Measurements from ENCODE around the gene LRRC27. TPM values are rescaled to one million over a fixed set of nuclear protein-coding genes. Genes with fewer than 3 reads are reported as not detected.

Gene LRRC27
- 1 to 10 TPM; 4.8 to 5.3 TPM for total RNA-seq

- no peaks in the 10 kb centered on the region for H3K9me3 Mint-ChIP-seq
- peak within 1 kb of the TSS; percentile 98 for H3K27ac Mint-ChIP-seq
- DNase-seq (peak; percentile 99), ATAC-seq (replicated peaks in 1 of 2) (peak; percentile 92)
- H3K4me3 Mint-ChIP-seq, result peak within 1 kb of the TSS; percentile 90 to 98
- peaks cover 13 to 22% of the 10 kb centered on the region in 2 donors for H3K36me3 Mint-ChIP-seq (ENCODE audit: insufficient read depth in 2 of 2)
- H3K4me1 Mint-ChIP-seq (ENCODE audit: low read depth), result peaks cover 65% of the 10 kb centered on the region
- H3K27me3 Mint-ChIP-seq (ENCODE audit: low read depth), result no peaks in the 10 kb centered on the region
Measured at GRCh38 chr10:132331601-132332432, at the start of gene LRRC27. LRRC27 (plus strand) TSS chr10:132332193; CDS start chr10:132333525, 1,332 bp downstream.

- Mint-ChIP-seq H3K27me3 (ENCODE audit: low read depth) (no peaks in the 10 kb centered on the region), H3K36me3 (ENCODE audit: insufficient read depth in 2 of 2) (peaks cover 0 to 1% of the 10 kb centered on the region in 2 donors), H3K27ac (no peak overlapping the region), H3K9me3 (peaks cover 0 to 3% of the 10 kb centered on the region in 2 donors), H3K4me1 (ENCODE audit: low read depth) (peaks cover 6% of the 10 kb centered on the region), H3K4me3 (no peak overlapping the region)
- DNase-seq (no peak), ATAC-seq (replicated peaks in 1 of 2) (no peak)
Measured at GRCh38 chr10:132282667-132283603, 49.1 kb upstream of the LRRC27 start.

GRCh38 chr10:132283604-132284382, 48.2 kb upstream of the LRRC27 start:
- peaks cover 0 to 3% of the 10 kb centered on the region in 2 donors for H3K9me3 Mint-ChIP-seq
- H3K4me1 Mint-ChIP-seq (ENCODE audit: low read depth), result peaks cover 6% of the 10 kb centered on the region
- no peak for DNase-seq
- H3K27me3 Mint-ChIP-seq (ENCODE audit: low read depth), result no peaks in the 10 kb centered on the region
- peaks cover 0 to 1% of the 10 kb centered on the region in 2 donors for H3K36me3 Mint-ChIP-seq (ENCODE audit: insufficient read depth in 2 of 2)
- no peak overlapping the region for H3K4me3 Mint-ChIP-seq
- no peak overlapping the region for H3K27ac Mint-ChIP-seq
- ATAC-seq (replicated peaks in 1 of 2), result no peak

GRCh38 chr10:132289439-132289838, 42.6 kb upstream of the LRRC27 start:
- Mint-ChIP-seq H3K27me3 (ENCODE audit: low read depth) (no peaks in the 10 kb centered on the region), H3K36me3 (ENCODE audit: insufficient read depth in 2 of 2) (no peaks in the 10 kb centered on the region), H3K9me3 (no peaks in the 10 kb centered on the region), H3K4me1 (ENCODE audit: low read depth) (no peaks in the 10 kb centered on the region), H3K4me3 (no peak overlapping the region), H3K27ac (no peak overlapping the region)
- DNase-seq (no peak), ATAC-seq (replicated peaks in 1 of 2) (no peak)

- H3K27ac Mint-ChIP-seq, result no peak overlapping the region
- no peak overlapping the region for H3K4me3 Mint-ChIP-seq
- no peak for DNase-seq
Measured at GRCh38 chr10:132290631-132291030, 41.4 kb upstream of the LRRC27 start.

GRCh38 chr10:132291826-132292225, 40.2 kb upstream of the LRRC27 start:
- H3K36me3 Mint-ChIP-seq (ENCODE audit: insufficient read depth in 2 of 2), result no peaks in the 10 kb centered on the region
- DNase-seq, result no peak
- no peak overlapping the region for H3K27ac Mint-ChIP-seq
- H3K27me3 Mint-ChIP-seq (ENCODE audit: low read depth), result no peaks in the 10 kb centered on the region
- no peaks in the 10 kb centered on the region for H3K9me3 Mint-ChIP-seq
- ATAC-seq (replicated peaks in 1 of 2), result no peak
- H3K4me3 Mint-ChIP-seq, result no peak overlapping the region
- H3K4me1 Mint-ChIP-seq (ENCODE audit: low read depth), result no peaks in the 10 kb centered on the region

More at GRCh38 chr10:132290631-132291030, 41.4 kb upstream of the LRRC27 start:
- Mint-ChIP-seq H3K27me3 (ENCODE audit: low read depth) (no peaks in the 10 kb centered on the region), H3K36me3 (ENCODE audit: insufficient read depth in 2 of 2) (no peaks in the 10 kb centered on the region), H3K4me1 (ENCODE audit: low read depth) (no peaks in the 10 kb centered on the region), H3K9me3 (no peaks in the 10 kb centered on the region)
- ATAC-seq (replicated peaks in 1 of 2), result no peak

- no peak for ATAC-seq (replicated peaks in 1 of 2)
Measured at GRCh38 chr10:132292287-132293200, 39.4 kb upstream of the LRRC27 start.

GRCh38 chr10:132293201-132293812, 38.7 kb upstream of the LRRC27 start:
- Mint-ChIP-seq H3K36me3 (ENCODE audit: insufficient read depth in 2 of 2) (no peaks in the 10 kb centered on the region), H3K27me3 (ENCODE audit: low read depth) (no peaks in the 10 kb centered on the region), H3K9me3 (no peaks in the 10 kb centered on the region), H3K27ac (no peak overlapping the region), H3K4me1 (ENCODE audit: low read depth) (no peaks in the 10 kb centered on the region), H3K4me3 (no peak overlapping the region)
- DNase-seq, result no peak
- ATAC-seq (replicated peaks in 1 of 2), result no peak

More at GRCh38 chr10:132292287-132293200, 39.4 kb upstream of the LRRC27 start:
- no peak for DNase-seq
- Mint-ChIP-seq H3K4me3 (no peak overlapping the region), H3K9me3 (no peaks in the 10 kb centered on the region), H3K4me1 (ENCODE audit: low read depth) (no peaks in the 10 kb centered on the region), H3K27ac (no peak overlapping the region), H3K36me3 (ENCODE audit: insufficient read depth in 2 of 2) (no peaks in the 10 kb centered on the region), H3K27me3 (ENCODE audit: low read depth) (no peaks in the 10 kb centered on the region)

- H3K4me3 Mint-ChIP-seq, result no peak overlapping the region
- no peak overlapping the region for H3K27ac Mint-ChIP-seq
Measured at GRCh38 chr10:132293813-132294520, 38.0 kb upstream of the LRRC27 start.

GRCh38 chr10:132294561-132295318, 37.3 kb upstream of the LRRC27 start:
- DNase-seq, result no peak
- Mint-ChIP-seq H3K27me3 (ENCODE audit: low read depth) (no peaks in the 10 kb centered on the region), H3K36me3 (ENCODE audit: insufficient read depth in 2 of 2) (no peaks in the 10 kb centered on the region), H3K9me3 (no peaks in the 10 kb centered on the region), H3K4me1 (ENCODE audit: low read depth) (no peaks in the 10 kb centered on the region), H3K4me3 (no peak overlapping the region), H3K27ac (no peak overlapping the region)
- no peak for ATAC-seq (replicated peaks in 1 of 2)

More at GRCh38 chr10:132293813-132294520, 38.0 kb upstream of the LRRC27 start:
- DNase-seq (no peak), ATAC-seq (replicated peaks in 1 of 2) (no peak)
- no peaks in the 10 kb centered on the region for H3K36me3 Mint-ChIP-seq (ENCODE audit: insufficient read depth in 2 of 2)
- no peaks in the 10 kb centered on the region for H3K27me3 Mint-ChIP-seq (ENCODE audit: low read depth)
- H3K4me1 Mint-ChIP-seq (ENCODE audit: low read depth), result no peaks in the 10 kb centered on the region
- H3K9me3 Mint-ChIP-seq, result no peaks in the 10 kb centered on the region

All from activated T-cell treated with anti-CD3 and anti-CD28 coated beads, Interleukin-2, amount 50 U/mL, for 72 hours (primary cell).